ENCODE data around the gene CUX1.
A peak's percentile ranks its signal among the peaks of the same experiment; 100 is the strongest.

The CUX1 gene

DNA sequence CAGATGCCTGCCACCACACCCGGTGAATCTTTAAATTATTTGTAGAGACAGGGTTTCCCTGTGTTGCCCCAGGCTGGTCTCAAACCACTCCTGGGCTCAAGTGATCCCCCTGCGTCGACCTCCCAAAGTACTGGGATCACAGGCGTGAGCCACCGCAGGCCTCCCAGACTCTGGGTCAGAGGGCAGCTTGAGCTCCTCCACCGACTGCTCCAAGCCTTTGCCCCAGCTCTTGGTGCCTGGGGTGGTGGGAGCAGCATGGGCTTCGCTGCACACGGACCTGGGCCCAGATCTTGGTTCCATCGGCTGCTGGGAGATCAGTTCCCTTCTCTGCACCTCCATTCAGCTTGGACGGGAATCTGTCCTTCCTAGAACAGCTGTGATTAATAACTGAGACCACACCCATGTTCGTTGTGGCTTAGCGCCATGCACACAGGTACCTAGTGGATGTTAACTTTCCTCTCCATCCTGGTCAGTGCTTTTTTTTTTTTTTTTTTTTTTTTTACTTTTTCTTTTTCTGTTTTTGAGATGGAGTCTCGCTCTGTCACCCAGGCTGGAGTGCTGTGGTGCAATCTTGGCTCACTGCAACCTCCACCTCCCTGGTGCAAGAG is 125.3 kb downstream of the CUX1 start:
- Histone ChIP-seq H3K27ac (ENCODE audit: low read length) (peak overlapping the region; percentile 86), H3K4me1 (ENCODE audit: control insufficient read depth, insufficient read depth, low read length) (peaks cover 70% of the 10 kb centered on the region), H3K9ac (ENCODE audit: low read length in 2 of 2) (peak overlapping the region in 1 of 2 donors; percentile 1), H3K27me3 (ENCODE audit: control insufficient read depth in 1 of 2, insufficient read depth in 2 of 2, low read length in 2 of 2) (no peaks in the 10 kb centered on the region), H3K9me3 (ENCODE audit: control insufficient read depth in 2 of 2, low read length in 2 of 2) (no peaks in the 10 kb centered on the region), H3K4me3 (ENCODE audit: low read length in 2 of 2) (no peak overlapping the region), H3K36me3 (ENCODE audit: control insufficient read depth in 2 of 2, insufficient read depth in 2 of 2, low read length in 2 of 2) (no peaks in the 10 kb centered on the region)

DNA sequence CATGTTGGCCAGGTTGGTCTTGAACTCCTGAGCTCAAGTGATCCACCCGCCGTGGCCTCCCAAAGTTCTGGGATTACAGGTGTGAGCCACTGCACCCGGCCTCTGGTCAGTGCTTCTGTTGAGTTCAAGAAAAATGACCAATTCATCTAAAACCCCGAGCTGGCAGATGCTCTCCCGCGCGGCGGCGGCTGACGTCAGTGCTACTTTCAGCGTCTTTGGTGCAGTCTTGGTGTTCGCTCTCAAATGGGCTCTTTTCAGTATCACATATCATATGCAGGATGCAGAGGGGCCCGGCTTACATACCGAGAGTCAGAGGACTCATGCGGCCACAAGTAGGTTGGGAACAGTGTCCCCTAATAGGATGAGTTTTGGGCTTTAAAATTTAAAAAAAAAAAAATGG is 125.9 kb downstream of the CUX1 start:
- peaks cover 76% of the 10 kb centered on the region for H3K4me1 ChIP-seq (ENCODE audit: control insufficient read depth, insufficient read depth, low read length)
- H3K9ac ChIP-seq (ENCODE audit: low read length in 2 of 2) = no peak overlapping the region
- H3K4me3 ChIP-seq (ENCODE audit: low read length in 2 of 2) = no peak overlapping the region
- no peaks in the 10 kb centered on the region for H3K36me3 ChIP-seq (ENCODE audit: control insufficient read depth in 2 of 2, insufficient read depth in 2 of 2, low read length in 2 of 2)
- no peaks in the 10 kb centered on the region for H3K9me3 ChIP-seq (ENCODE audit: control insufficient read depth in 2 of 2, low read length in 2 of 2)
- H3K27me3 ChIP-seq (ENCODE audit: control insufficient read depth in 1 of 2, insufficient read depth in 2 of 2, low read length in 2 of 2) = no peaks in the 10 kb centered on the region
- peak overlapping the region; percentile 37 for H3K27ac ChIP-seq (ENCODE audit: low read length)

DNA sequence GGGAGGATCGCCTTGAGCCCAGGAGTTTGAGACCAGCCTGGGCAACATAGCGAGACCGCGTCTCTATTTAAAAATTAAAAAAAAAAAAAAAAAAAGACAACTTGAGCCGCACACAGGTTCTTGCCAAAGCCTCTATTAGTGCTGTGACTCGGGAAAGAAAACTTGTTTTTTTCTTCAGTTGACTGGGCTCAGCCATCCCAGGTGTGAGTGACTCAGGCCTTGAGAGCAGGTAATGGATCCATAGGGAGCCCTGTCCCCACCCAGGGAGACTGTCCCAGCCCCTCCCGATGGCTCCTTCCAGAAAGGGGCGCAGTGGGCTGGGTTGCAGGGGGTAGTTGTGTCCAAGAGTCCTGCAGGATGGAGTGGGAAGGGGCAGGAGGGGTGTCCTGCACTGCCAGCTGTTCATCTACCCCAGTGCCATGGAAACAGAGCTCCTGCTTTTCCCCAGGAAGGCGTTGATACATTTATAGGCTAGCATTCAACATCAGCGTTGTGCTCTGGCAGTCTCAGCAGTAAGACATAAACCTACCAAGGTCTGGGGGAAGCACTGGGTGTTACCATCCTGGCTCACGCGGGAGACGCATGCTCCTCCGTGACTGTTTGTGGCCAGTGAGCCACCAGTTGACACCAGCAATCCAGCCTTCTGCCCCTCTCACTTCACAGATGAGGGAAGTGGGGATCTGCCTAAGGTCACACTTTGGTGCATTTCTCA is 126.6 kb downstream of the CUX1 start:
- peaks cover 82% of the 10 kb centered on the region for H3K4me1 ChIP-seq (ENCODE audit: control insufficient read depth, insufficient read depth, low read length)
- peak overlapping the region; percentile 56 for H3K27ac ChIP-seq (ENCODE audit: low read length)
- peak overlapping the region in 1 of 2 donors; percentile 13 for H3K9ac ChIP-seq (ENCODE audit: low read length in 2 of 2)
- H3K9me3 ChIP-seq (ENCODE audit: control insufficient read depth in 2 of 2, low read length in 2 of 2) = no peaks in the 10 kb centered on the region
- peak overlapping the region in 1 of 2 donors; percentile 38 for H3K4me3 ChIP-seq (ENCODE audit: low read length in 2 of 2)
- H3K27me3 ChIP-seq (ENCODE audit: control insufficient read depth in 1 of 2, insufficient read depth in 2 of 2, low read length in 2 of 2) = no peaks in the 10 kb centered on the region
- no peaks in the 10 kb centered on the region for H3K36me3 ChIP-seq (ENCODE audit: control insufficient read depth in 2 of 2, insufficient read depth in 2 of 2, low read length in 2 of 2)

DNA sequence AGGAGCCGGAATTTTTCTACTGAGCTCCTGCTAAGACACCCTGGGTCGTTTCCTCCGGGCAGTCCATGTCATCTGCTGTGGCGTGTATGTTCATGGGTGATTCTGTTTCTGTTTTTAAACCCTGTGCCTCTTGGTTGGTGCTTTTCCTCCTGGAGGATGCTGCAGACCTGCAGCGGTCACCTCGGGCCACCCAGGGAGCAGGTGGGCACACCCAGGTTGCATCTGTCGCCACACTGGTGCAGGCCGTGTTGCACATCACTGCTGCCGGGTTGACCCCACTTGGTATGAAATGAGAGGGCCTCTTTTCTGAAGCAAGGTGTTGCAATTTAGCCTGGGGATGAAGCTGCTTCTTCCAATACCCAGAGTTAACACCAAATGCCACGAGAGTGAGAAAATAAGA is 127.2 kb downstream of the CUX1 start:
- H3K4me1 ChIP-seq (ENCODE audit: control insufficient read depth, insufficient read depth, low read length) = peaks cover 82% of the 10 kb centered on the region
- no peaks in the 10 kb centered on the region for H3K36me3 ChIP-seq (ENCODE audit: control insufficient read depth in 2 of 2, insufficient read depth in 2 of 2, low read length in 2 of 2)
- no peaks in the 10 kb centered on the region for H3K9me3 ChIP-seq (ENCODE audit: control insufficient read depth in 2 of 2, low read length in 2 of 2)
- H3K27ac ChIP-seq (ENCODE audit: low read length) = peak overlapping the region; percentile 56
- H3K4me3 ChIP-seq (ENCODE audit: low read length in 2 of 2) = peak overlapping the region in 1 of 2 donors; percentile 40
- H3K27me3 ChIP-seq (ENCODE audit: control insufficient read depth in 1 of 2, insufficient read depth in 2 of 2, low read length in 2 of 2) = no peaks in the 10 kb centered on the region
- peak overlapping the region in 1 of 2 donors; percentile 13 for H3K9ac ChIP-seq (ENCODE audit: low read length in 2 of 2)

DNA sequence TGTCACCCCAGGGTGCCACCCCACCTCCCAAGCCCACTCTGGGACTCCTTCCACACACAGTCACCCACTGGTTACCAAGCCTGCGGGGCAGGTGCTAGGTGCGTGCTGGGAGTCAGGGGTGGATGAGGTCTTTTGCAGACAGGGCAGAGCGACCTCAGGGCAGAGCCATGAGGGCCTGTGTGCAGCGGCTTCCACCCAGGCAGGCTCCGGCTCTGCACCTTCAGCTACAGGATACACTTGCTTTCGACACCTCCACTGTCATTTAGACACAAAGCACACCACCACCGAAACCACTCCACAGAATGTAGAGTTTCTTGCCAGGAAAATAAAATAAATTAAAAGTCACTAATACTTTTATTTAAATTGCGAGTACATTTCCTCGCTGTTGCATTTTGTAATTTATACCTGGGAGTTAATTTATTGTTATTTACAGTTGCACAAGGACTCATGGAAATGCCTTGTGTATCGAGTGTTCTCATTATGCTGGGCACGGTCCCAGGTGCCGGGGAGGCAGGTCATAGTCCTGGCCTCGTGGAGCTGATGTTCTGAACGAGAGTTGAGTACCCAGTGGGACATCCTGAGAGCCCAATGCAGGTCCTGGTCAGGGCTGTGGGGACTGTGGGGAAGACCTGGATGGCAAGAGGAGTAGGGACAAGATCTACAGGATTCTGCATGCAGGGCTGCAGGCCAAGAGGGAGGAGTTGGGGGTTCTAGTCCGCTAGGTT is 127.8 kb downstream of the CUX1 start:
- H3K9ac ChIP-seq (ENCODE audit: low read length in 2 of 2) = no peak overlapping the region
- peaks cover 80% of the 10 kb centered on the region for H3K4me1 ChIP-seq (ENCODE audit: control insufficient read depth, insufficient read depth, low read length)
- H3K27ac ChIP-seq (ENCODE audit: low read length) = peak overlapping the region; percentile 56
- H3K27me3 ChIP-seq (ENCODE audit: control insufficient read depth in 1 of 2, insufficient read depth in 2 of 2, low read length in 2 of 2) = no peaks in the 10 kb centered on the region
- H3K36me3 ChIP-seq (ENCODE audit: control insufficient read depth in 2 of 2, insufficient read depth in 2 of 2, low read length in 2 of 2) = no peaks in the 10 kb centered on the region
- H3K4me3 ChIP-seq (ENCODE audit: low read length in 2 of 2) = peak overlapping the region in 1 of 2 donors; percentile 40
- no peaks in the 10 kb centered on the region for H3K9me3 ChIP-seq (ENCODE audit: control insufficient read depth in 2 of 2, low read length in 2 of 2)

DNA sequence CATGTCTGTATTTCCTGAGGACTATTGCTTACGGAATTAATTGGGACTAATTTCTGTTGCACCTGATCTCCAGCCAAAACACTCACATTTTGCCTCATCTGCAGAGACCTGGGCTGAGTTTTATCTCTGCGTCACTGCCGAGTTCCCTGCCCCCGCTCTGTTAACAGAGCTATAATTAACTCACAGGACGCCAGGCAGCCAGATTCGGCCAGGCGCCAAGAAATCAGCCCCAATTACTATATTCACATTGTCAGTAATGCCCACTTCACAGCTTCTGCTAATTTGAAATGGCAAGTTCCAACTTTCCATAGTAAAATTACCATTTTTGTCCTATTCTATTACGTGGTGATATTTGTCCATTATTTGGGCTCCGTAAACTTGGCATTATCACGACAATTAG is 130.5 kb downstream of the CUX1 start:
- H3K9me3 ChIP-seq (ENCODE audit: control insufficient read depth in 2 of 2, low read length in 2 of 2) = no peaks in the 10 kb centered on the region
- H3K36me3 ChIP-seq (ENCODE audit: control insufficient read depth in 2 of 2, insufficient read depth in 2 of 2, low read length in 2 of 2) = no peaks in the 10 kb centered on the region
- no peaks in the 10 kb centered on the region for H3K27me3 ChIP-seq (ENCODE audit: control insufficient read depth in 1 of 2, insufficient read depth in 2 of 2, low read length in 2 of 2)
- peak overlapping the region in 1 of 2 donors; percentile 43 for H3K9ac ChIP-seq (ENCODE audit: low read length in 2 of 2)
- peak overlapping the region; percentile 56 for H3K27ac ChIP-seq (ENCODE audit: low read length)
- H3K4me1 ChIP-seq (ENCODE audit: control insufficient read depth, insufficient read depth, low read length) = peaks cover 66% of the 10 kb centered on the region
- H3K4me3 ChIP-seq (ENCODE audit: low read length in 2 of 2) = peak overlapping the region; percentile 1 to 58

DNA sequence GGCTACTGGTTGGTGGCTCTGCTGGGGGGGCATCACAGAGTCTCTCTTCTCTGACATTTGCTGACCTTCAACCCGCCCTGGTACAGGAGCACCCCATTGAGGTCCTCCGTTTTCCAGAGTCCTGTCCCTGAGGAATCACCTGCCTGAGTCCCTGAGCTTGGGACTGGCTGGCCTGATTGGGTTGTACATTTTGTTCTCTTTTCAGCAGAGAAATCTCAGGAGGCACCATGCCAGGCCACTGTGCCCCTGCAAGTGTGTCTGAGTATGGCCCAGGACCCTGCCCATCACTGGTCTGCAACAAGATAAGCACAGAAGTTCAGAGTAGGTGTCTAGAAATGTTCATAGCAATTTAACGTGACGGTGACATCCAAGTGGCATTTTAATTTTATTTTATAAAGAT is 131.2 kb downstream of the CUX1 start:
- H3K27ac ChIP-seq (ENCODE audit: low read length) = peak overlapping the region; percentile 56
- no peak overlapping the region for H3K4me3 ChIP-seq (ENCODE audit: low read length in 2 of 2)
- peaks cover 69% of the 10 kb centered on the region for H3K4me1 ChIP-seq (ENCODE audit: control insufficient read depth, insufficient read depth, low read length)
- no peaks in the 10 kb centered on the region for H3K27me3 ChIP-seq (ENCODE audit: control insufficient read depth in 1 of 2, insufficient read depth in 2 of 2, low read length in 2 of 2)
- H3K9ac ChIP-seq (ENCODE audit: low read length in 2 of 2) = peak overlapping the region in 1 of 2 donors; percentile 5
- H3K36me3 ChIP-seq (ENCODE audit: control insufficient read depth in 2 of 2, insufficient read depth in 2 of 2, low read length in 2 of 2) = no peaks in the 10 kb centered on the region
- no peaks in the 10 kb centered on the region for H3K9me3 ChIP-seq (ENCODE audit: control insufficient read depth in 2 of 2, low read length in 2 of 2)

DNA sequence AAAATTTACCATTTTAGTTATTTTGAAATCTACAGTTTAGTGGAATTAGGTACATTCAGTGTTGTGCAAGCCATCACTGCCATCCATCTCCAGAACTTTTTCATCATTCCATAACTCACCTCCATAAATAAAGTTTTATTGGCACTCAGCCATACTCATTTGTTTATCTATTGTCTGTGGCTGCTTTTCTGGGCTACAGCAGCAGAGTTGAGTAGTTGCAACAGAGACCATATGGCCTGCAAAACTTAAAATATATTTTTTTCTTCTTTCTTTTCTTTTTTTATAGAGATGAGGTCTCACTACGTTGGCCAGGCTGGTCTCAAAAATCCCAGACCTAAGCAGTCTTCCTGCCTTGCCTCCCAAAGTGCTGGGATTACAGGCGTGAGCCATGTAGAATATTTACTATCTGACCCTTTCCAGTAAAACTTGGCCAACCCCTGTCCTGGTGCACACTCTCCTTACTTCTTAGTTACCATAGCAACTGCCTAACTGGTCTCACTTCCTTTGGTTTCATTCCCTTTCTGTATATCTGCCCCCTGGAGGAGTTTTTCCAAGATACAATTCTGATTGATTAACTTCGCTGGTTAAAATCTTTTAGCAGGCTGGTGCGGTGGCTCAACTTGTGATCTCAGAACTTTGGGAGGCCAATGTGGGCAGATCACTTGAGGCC is 133.2 kb downstream of the CUX1 start:
- Histone ChIP-seq H3K4me3 (ENCODE audit: low read length in 2 of 2) (no peak overlapping the region), H3K4me1 (ENCODE audit: control insufficient read depth, insufficient read depth, low read length) (peaks cover 69% of the 10 kb centered on the region), H3K9me3 (ENCODE audit: control insufficient read depth in 2 of 2, low read length in 2 of 2) (no peaks in the 10 kb centered on the region), H3K36me3 (ENCODE audit: control insufficient read depth in 2 of 2, insufficient read depth in 2 of 2, low read length in 2 of 2) (no peaks in the 10 kb centered on the region), H3K27ac (ENCODE audit: low read length) (peak overlapping the region; percentile 24), H3K9ac (ENCODE audit: low read length in 2 of 2) (no peak overlapping the region), H3K27me3 (ENCODE audit: control insufficient read depth in 1 of 2, insufficient read depth in 2 of 2, low read length in 2 of 2) (no peaks in the 10 kb centered on the region)

DNA sequence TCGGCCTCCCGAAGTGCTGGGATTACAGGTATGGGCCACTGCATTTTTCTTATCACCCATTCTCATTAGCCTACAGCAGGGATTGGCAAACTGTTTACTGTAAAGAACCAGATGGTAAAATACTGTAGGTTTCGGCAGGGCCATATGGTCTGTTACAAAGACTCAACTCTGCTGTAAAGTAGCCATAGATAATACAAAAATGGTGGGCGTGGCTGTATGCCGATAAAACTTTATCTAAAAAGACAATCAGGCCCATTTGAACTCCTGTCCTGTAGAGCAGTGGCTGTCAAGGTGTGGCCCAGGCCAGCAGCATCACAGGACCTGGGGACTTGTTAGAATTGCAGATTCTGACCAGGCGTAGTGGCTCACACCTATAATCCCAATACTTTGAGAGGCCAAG is 134.3 kb downstream of the CUX1 start:
- Histone ChIP-seq H3K27me3 (ENCODE audit: control insufficient read depth in 1 of 2, insufficient read depth in 2 of 2, low read length in 2 of 2) (no peaks in the 10 kb centered on the region), H3K27ac (ENCODE audit: low read length) (peak overlapping the region; percentile 96), H3K4me1 (ENCODE audit: control insufficient read depth, insufficient read depth, low read length) (peaks cover 60% of the 10 kb centered on the region), H3K9me3 (ENCODE audit: control insufficient read depth in 2 of 2, low read length in 2 of 2) (no peaks in the 10 kb centered on the region), H3K4me3 (ENCODE audit: low read length in 2 of 2) (no peak overlapping the region), H3K36me3 (ENCODE audit: control insufficient read depth in 2 of 2, insufficient read depth in 2 of 2, low read length in 2 of 2) (no peaks in the 10 kb centered on the region), H3K9ac (ENCODE audit: low read length in 2 of 2) (no peak overlapping the region)

DNA sequence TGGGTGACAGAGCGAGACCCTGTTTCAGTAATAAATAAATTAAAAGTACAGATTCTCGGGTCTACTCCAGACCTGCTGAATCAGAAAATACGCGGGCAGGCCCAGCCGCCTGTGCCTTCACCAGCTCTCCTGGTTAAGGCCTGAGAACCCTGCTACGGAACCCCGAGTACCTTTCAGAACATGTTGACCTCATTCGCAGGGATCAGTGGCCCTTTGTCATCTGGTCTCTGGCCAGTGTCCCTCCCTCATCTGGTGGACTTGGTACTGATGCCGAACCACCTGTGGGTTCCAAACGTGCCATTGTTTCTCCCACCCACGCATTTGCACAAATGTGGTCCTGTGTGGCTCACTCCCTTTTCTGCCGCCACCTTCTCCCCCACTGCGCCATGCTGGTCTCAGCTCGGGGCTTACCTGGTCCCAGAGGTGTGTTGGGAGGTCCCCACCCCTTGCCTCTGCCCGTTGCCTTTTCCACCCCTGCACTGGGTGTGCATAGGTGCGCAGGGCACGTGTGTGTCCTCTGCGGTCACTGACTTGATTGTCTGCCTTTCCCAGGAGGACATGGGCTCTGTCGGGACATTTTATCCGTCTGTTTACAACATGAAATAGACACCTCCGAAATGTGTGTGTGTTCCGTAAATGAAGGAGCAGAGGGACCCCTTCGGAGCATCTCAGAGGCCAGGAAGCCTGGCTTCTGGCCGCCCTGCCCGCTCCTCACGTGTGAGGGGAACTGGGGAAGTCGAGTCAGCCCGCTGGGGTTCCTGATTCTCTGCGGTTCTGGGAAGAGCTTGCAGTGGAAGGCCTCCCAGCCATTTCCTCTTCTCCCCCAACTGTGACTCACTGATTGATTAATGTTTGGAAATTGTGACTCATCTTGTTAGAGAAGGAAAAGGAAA is 135.2 kb downstream of the CUX1 start:
- Histone ChIP-seq H3K4me3 (ENCODE audit: low read length in 2 of 2) (peak overlapping the region; percentile 10 to 17), H3K9me3 (ENCODE audit: control insufficient read depth in 2 of 2, low read length in 2 of 2) (no peaks in the 10 kb centered on the region)

More for the DNA sequence above, 135.2 kb downstream of the CUX1 start:
- no peaks in the 10 kb centered on the region for H3K36me3 ChIP-seq (ENCODE audit: control insufficient read depth in 2 of 2, insufficient read depth in 2 of 2, low read length in 2 of 2)
- no peaks in the 10 kb centered on the region for H3K27me3 ChIP-seq (ENCODE audit: control insufficient read depth in 1 of 2, insufficient read depth in 2 of 2, low read length in 2 of 2)
- peaks cover 53% of the 10 kb centered on the region for H3K4me1 ChIP-seq (ENCODE audit: control insufficient read depth, insufficient read depth, low read length)
- H3K9ac ChIP-seq (ENCODE audit: low read length in 2 of 2) = peak overlapping the region; percentile 55 to 74
- H3K27ac ChIP-seq (ENCODE audit: low read length) = peak overlapping the region; percentile 96
